ENCODE results near the gene OR5K3. TPM values are rescaled to one million over a fixed set of nuclear protein-coding genes. Genes with fewer than 3 reads are reported as not detected.
"Not testable (repeated sequence)": the region's sequence is repeated elsewhere in the genome, so short reads cannot be mapped to it uniquely, and the experiment has no call there.

OR5K3 gene
- total RNA-seq, 2 experiments from 2014 or later = not detected

DNA sequence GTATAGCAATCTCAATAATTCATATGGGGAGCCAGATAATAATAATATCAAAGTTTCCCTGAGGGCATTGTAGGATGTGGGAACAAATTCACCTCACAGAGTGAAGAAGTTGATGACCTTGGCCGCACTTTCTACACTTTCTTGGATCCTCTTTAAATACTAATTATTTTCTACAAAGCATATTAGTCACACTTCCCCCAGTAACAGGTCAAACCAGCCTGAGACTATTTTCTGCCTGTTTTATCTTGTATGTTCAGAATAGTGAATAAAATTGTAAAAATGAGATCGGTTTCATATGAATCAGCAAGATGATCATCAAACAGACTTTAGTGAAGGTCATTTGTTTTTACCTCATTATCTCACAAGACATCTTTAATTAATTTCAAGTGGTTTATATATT lies 2.3 kb upstream of the OR5K3 start:
- H3K4me3 ChIP-seq (ENCODE audit: low read depth, low read length, poor library complexity, severe bottlenecking) = no peak overlapping the region
- DNase-seq (ENCODE audit: low spot score) = no peak
- CTCF ChIA-PET (ENCODE audit: unreplicated experiment) = no interaction called here
- TF ChIP-seq EZH2phosphoT487 (IDR thresholded peaks at IDR 0.05; ENCODE audit: borderline replicate concordance, low read depth, low read length) = no peak
- TF ChIP-seq, protein P1, sequence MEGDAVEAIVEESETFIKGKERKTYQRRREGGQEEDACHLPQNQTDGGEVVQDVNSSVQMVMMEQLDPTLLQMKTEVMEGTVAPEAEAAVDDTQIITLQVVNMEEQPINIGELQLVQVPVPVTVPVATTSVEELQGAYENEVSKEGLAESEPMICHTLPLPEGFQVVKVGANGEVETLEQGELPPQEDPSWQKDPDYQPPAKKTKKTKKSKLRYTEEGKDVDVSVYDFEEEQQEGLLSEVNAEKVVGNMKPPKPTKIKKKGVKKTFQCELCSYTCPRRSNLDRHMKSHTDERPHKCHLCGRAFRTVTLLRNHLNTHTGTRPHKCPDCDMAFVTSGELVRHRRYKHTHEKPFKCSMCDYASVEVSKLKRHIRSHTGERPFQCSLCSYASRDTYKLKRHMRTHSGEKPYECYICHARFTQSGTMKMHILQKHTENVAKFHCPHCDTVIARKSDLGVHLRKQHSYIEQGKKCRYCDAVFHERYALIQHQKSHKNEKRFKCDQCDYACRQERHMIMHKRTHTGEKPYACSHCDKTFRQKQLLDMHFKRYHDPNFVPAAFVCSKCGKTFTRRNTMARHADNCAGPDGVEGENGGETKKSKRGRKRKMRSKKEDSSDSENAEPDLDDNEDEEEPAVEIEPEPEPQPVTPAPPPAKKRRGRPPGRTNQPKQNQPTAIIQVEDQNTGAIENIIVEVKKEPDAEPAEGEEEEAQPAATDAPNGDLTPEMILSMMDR (conservative IDR thresholded peaks at IDR 0.05; ENCODE audit: low read length) = no peak
- no peaks in the 10 kb centered on the region for H4K20me1 ChIP-seq (ENCODE audit: insufficient read depth, low read length)
- intact Hi-C loops (cut with micrococcal nuclease; ENCODE audit: unreplicated experiment) = no loop called here
- H3K9me2 ChIP-seq (ENCODE audit: insufficient read depth, low read length) = no peaks in the 10 kb centered on the region
- no peak overlapping the region for H3K27ac ChIP-seq (ENCODE audit: low read depth, low read length, poor library complexity, severe bottlenecking)
- no peaks in the 10 kb centered on the region for H3K4me1 ChIP-seq (ENCODE audit: insufficient read depth, low read length, poor library complexity, severe bottlenecking)
- H3K79me2 ChIP-seq (ENCODE audit: insufficient read depth, low read depth, low read length) = no peaks in the 10 kb centered on the region
- POLR2A ChIA-PET = interaction anchor here (1.2 to 1.5 kb wide), 2 partner anchors 26 to 393 kb away, joined by 4 to 5 read pairs; no protein-coding TSS in a partner anchor
- no peaks in the 10 kb centered on the region for H3K36me3 ChIP-seq (ENCODE audit: insufficient read depth, low read length)
- H3K9me3 ChIP-seq (ENCODE audit: low read length) = no peaks in the 10 kb centered on the region
- H2AFZ ChIP-seq (ENCODE audit: low read length) = no peak overlapping the region
- no TSS peak for BruUV-seq (replicated peaks)
- H3K4me2 ChIP-seq (ENCODE audit: low read length) = no peak overlapping the region

DNA sequence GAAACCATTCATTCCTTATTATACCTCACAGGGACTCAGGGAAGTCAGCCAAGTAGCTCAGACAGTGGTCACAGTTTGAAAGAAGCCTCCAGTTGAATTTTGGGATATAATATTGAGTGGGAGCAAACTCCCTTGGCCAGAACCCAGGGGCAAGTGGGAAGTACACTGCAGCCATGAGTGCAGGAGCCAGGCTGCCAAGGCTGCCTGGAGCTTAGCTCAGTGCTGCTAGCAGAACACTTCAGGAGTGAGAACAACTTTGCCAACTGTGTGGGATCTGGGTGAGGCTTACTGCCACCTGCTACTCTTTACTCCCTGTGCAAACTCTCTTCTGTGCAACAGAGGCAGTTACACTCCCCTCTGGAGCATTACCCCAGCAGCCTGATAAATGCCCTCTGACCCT lies 4.6 kb downstream of the OR5K3 start:
- no peak for DNase-seq (ENCODE audit: low spot score)

DNA sequence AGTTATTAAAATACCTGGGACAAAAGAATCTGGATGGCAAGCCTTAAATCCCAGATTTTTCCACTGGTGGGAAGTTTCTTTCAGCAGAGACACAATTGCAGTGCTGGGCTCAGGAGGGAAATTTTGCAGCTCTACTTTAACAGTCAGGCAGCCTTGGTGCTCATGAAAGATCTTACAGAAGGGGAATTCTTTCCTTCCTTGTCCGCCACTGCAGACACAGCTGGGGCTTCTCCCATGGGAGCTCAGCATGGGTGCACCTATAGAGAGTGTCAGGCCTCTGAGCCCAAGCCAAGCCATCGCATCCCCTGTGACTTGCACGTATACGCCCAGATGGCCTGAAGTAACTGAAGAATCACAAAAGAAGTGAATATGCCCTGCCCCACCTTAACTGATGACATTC lies 6.0 kb downstream of the OR5K3 start:
- H4K20me1 ChIP-seq (ENCODE audit: insufficient read depth, low read length); H2AFZ ChIP-seq (ENCODE audit: low read length); H3K4me1 ChIP-seq (ENCODE audit: insufficient read depth, low read length, poor library complexity, severe bottlenecking); H3K4me3 ChIP-seq (ENCODE audit: low read depth, low read length, poor library complexity, severe bottlenecking); DNase-seq (ENCODE audit: low spot score); POLR2A ChIA-PET; H3K79me2 ChIP-seq (ENCODE audit: insufficient read depth, low read depth, low read length); intact Hi-C loops (cut with micrococcal nuclease; ENCODE audit: unreplicated experiment); H3K9me2 ChIP-seq (ENCODE audit: insufficient read depth, low read length); H3K36me3 ChIP-seq (ENCODE audit: insufficient read depth, low read length); H3K27ac ChIP-seq (ENCODE audit: low read depth, low read length, poor library complexity, severe bottlenecking); CTCF ChIA-PET (ENCODE audit: unreplicated experiment); H3K4me2 ChIP-seq (ENCODE audit: low read length); BruUV-seq (replicated peaks); H3K9me3 ChIP-seq (ENCODE audit: low read length): not testable (repeated sequence)

More for the DNA sequence above, 4.6 kb downstream of the OR5K3 start:
- ChIA-PET POLR2A (interaction anchor here (0.5 to 1.6 kb wide), 2 partner anchors 9 to 21 kb away, joined by 3 to 5 read pairs; no protein-coding TSS in a partner anchor), CTCF (ENCODE audit: unreplicated experiment) (no interaction called here)
- H3K27ac ChIP-seq (ENCODE audit: low read depth, low read length, poor library complexity, severe bottlenecking) = no peak overlapping the region
- no TSS peak for BruUV-seq (replicated peaks)
- no peaks in the 10 kb centered on the region for H3K4me1 ChIP-seq (ENCODE audit: insufficient read depth, low read length, poor library complexity, severe bottlenecking)
- no peaks in the 10 kb centered on the region for H3K9me3 ChIP-seq (ENCODE audit: low read length)
- intact Hi-C loops (cut with micrococcal nuclease; ENCODE audit: unreplicated experiment) = no loop called here
- no peak overlapping the region for H3K4me3 ChIP-seq (ENCODE audit: low read depth, low read length, poor library complexity, severe bottlenecking)
- no peaks in the 10 kb centered on the region for H3K9me2 ChIP-seq (ENCODE audit: insufficient read depth, low read length)
- TF ChIP-seq, protein P1 (conservative IDR thresholded peaks at IDR 0.05; ENCODE audit: low read length) = no peak
- no peak for TF ChIP-seq EZH2phosphoT487 (IDR thresholded peaks at IDR 0.05; ENCODE audit: borderline replicate concordance, low read depth, low read length)
- H3K79me2 ChIP-seq (ENCODE audit: insufficient read depth, low read depth, low read length) = no peaks in the 10 kb centered on the region
- H3K36me3 ChIP-seq (ENCODE audit: insufficient read depth, low read length) = no peaks in the 10 kb centered on the region
- H2AFZ ChIP-seq (ENCODE audit: low read length) = no peak overlapping the region
- H3K4me2 ChIP-seq (ENCODE audit: low read length) = no peak overlapping the region
- no peaks in the 10 kb centered on the region for H4K20me1 ChIP-seq (ENCODE audit: insufficient read depth, low read length)

Measured in OCI-LY7 (cell line).